Measurements from ENCODE around the gene PRPF19. TPM values are rescaled to one million over a fixed set of nuclear protein-coding genes. Genes with fewer than 3 reads are reported as not detected.

The PRPF19 gene
- total and polyA plus RNA-seq, 9 of the 15 experiments (the other 6 are each of a cell fraction or from before 2014, with no cell fraction given) = 9.4 to 212 (median 73.2) TPM

GRCh38 chr11:60913793-60914632, 7.6 kb upstream of the PRPF19 start, which contains the start of gene TMEM109 (continued):
- TF ChIP-seq NKRF (IDR thresholded peaks at IDR 0.05; ENCODE audit: borderline replicate concordance) (peak; percentile 54; the same call in 1 of the 2 replicates), NRF1 (conservative IDR thresholded peaks at IDR 0.05 in 1 of 2, IDR thresholded peaks at IDR 0.05 in 1 of 2) (peak; percentile 99), RNF219 (CRISPR knock-in tag; IDR thresholded peaks at IDR 0.05) (no peak), ID3 (CRISPR knock-in tag; IDR thresholded peaks at IDR 0.05) (no peak), ID3 (tag; IDR thresholded peaks at IDR 0.05) (0 out of 2 replicates have a peak, but pooled peaks have one; percentile 12), MITF (IDR thresholded peaks at IDR 0.05) (no peak), CREB3 (tag; conservative IDR thresholded peaks at IDR 0.05; ENCODE audit: low read depth) (no peak), RBM34 (IDR thresholded peaks at IDR 0.05; ENCODE audit: borderline replicate concordance, insufficient read depth, low read length) (no peak; the same call in 1 of the 2 replicates), YBX1 (IDR thresholded peaks at IDR 0.05) (no peak), ZNF324 (CRISPR knock-in tag; IDR thresholded peaks at IDR 0.05) (no peak), STAG1 (CRISPR knock-in tag; IDR thresholded peaks at IDR 0.05; ENCODE audit: borderline replicate concordance) (no peak), KLF13 (tag; IDR thresholded peaks at IDR 0.05; ENCODE audit: borderline replicate concordance, low read depth) (no peak)
